HG02840 (cell line): ENCODE results near the gene SLC5A10.

ENCODE experiments used
- ATAC-seq: cut with Tn5 transposase; IDR thresholded peaks from one replicate; pipeline ENCODE4 v1.9.1; 2021; ENCODE audit warnings: mild to moderate bottlenecking, moderate library complexity, moderate number of reproducible peaks; ENCODE audit not compliant: unreplicated experiment, low FRiP score

The SLC5A10 gene

GRCh38 chr17:18981335-18981641 lies 29.3 kb downstream of the SLC5A10 start:
- ATAC-seq: no peak

- no peak for ATAC-seq
Observed at GRCh38 chr17:18981642-18982424, 29.9 kb downstream of the SLC5A10 start.

DNA sequence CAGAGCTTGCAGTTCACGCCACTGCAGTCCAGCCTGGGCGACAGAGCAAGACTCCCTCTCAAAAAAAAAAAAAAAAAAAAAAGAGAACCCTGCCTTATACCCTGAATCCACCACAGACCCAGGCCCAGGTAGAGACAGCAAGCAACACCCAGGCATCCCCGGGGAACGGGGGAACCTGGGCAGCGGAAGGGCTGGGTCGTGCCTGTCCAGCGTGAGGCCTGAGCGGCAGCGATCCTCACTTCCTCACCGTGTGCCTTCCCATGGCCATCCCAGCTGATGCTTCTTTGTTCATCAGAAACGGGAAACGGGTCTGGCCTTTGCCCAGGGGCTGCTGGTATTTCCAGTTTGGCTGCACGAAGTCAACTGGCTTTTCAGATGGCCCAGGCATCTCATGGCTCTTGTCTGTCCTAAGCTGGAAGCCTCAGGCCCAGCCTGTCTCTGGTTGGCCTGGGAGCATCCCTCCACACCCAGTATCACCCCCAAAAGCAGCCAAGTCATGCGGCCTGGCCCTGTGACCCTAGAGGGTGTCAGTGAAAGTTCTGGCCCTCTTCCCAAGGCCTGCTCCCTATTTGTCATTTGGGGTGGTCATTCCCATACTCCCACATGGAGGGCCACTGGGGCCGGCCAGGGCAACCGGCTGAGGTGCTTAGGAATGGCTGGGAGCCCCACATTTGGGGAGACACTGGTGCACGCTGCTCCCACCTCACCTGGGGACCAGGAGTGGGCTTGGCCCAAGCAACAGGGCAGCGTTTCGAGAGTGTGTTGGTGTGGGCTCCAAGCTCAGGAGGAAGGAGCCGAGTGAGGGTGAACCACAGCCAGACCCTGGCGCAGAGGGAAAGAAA lies 32.5 kb downstream of the SLC5A10 start:
- ATAC-seq: no peak

DNA sequence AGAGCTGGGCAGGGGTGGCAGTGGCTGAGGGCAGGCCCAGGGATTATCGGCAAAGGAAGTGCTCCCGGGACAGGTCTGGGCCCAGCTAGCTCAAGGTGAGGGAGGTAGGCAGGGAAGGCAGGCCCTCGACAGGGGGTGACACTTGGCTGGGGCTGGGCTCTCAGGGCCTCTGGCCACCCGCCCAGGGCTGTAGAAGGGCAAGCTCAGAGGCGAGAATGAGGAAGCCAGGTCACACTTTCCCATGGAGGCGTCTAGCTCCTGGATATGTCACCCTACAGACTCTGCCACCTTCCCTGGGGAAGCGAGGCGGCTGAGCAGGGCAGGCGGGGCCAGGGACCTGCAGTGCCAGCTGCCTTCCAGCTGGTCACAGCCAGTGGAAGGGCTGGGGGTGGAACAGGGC lies 33.5 kb downstream of the SLC5A10 start:
- ATAC-seq: no peak

DNA sequence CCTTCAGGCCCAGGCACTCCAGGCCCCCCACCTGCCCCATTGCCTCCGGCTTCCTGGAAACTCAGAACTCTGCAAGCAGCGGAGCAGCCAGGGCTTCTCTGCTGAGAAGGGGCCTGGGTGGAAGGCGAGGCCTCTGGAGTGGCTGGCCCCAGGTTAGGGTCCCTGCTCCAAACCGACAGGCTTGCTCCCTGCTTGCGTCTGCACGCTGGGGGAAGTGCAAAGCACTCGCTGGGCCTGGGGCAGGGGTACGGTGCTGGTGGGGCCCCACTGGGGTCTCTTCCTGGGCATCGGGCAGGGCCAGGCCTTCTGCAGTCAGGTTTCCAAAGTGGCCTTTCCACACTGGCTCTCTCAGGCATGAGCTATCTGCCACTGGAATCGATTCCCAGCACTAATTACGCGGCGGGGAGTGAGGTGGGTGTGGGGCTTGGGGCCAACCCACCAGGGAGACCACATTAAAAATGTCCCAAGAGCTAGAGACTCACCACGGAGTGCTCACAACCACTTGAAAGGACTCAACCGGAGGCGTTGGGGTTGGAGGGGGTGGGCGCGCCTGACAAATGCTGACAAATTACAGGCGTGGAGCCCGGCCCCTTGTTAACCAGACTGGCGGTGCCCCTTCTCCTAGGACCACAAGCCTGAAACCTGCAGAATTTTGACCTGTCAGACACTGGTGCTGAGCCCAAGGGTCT lies 34.7 kb downstream of the SLC5A10 start:
- ATAC-seq: no peak

DNA sequence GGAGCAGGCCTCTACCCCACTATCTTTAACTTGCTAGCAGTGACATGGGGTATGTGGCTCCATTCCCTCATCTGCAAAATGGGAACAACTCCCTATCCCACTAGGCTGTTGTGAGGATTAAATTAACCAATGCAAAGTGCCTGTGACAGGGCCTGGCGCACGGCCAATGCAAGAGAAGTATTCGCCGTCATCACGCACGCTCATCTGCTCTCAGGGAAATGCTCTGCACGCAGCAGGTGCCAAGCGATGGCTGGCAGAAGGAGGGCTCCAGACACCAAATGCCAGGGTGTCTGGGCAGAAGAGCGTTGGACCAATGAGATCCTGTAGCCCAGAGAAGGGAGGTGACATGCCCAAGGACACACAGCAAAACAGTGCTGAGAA lies 35.3 kb downstream of the SLC5A10 start:
- ATAC-seq: no peak

- ATAC-seq: no peak
Observed at GRCh38 chr17:18987862-18988545, 36.0 kb downstream of the SLC5A10 start.

DNA sequence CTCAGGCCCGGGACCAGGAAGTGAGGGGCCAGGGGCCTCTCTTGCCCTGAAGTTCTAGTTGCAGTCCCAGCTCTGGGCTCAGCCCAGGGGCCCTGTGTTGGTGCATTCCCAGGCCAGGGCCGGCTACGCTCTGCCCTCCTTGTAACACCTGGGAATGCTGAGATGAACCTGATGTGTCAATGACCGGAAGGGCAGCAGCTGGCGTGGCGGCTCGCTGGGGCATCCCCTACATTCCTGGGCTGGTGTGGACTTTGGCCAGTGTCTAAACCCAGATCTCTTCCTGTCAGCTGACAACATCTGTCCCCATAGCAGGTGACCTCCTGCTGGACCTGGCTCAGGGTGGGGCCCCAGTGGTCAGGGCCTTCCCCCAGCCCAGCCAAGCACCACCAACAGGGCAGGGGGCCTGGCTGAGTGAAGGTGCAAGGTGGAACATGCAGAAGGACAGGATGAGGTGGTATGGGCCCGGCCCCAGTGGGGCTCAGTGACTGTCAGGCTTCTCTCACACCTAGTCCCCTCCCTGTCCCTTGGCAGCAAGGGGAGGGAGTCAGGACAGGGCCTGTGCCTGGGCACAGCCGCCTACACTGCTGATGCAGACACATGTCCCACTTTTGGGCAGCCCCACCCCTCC lies 36.7 kb downstream of the SLC5A10 start:
- ATAC-seq: no peak

DNA sequence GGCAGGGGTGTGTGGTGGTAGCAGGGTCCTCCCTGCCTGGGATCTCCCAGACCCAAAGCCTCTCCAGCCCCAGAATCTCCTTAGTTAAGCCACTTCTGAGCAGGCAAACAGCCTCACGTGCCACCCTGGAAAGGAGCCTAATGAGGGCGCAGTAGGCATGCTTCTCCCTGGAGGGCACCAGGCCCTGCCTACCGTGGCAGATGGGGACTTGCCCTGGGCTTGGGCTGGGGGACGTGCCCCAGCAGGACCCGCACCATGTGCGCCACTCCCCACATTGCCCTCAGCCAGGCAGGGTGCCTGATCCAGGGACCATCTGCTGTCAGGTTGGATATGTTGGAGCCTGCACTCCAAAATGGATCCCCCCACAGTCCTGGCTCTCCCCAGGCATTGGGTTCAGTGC lies 38.4 kb downstream of the SLC5A10 start:
- ATAC-seq: no peak

- no peak for ATAC-seq
Observed at GRCh38 chr17:18991531-18992315, 39.8 kb downstream of the SLC5A10 start.

- no peak for ATAC-seq
Observed at GRCh38 chr17:18992454-18993130, 40.6 kb downstream of the SLC5A10 start.

- ATAC-seq: no peak
Observed at GRCh38 chr17:18993905-18994526, 42.1 kb downstream of the SLC5A10 start.

DNA sequence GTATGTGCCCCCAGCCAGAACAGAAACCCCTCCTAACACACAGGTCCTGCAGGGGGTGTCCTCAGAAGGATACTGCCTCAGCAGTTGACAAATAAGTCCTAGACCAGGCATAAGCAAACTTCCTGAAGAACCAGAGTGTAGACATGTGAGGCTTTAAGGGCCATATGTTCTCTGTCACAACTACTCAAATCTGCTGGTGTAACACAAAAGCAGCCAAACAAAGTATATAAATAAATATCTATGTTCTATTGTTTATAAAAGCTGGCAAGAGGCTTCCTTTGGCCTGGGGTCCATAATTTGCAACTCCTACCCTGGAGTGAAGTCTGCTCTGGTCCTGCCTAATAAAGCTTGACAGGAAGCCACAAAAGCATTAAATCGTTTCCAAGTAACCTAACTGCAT lies 42.7 kb downstream of the SLC5A10 start:
- ATAC-seq: no peak

DNA sequence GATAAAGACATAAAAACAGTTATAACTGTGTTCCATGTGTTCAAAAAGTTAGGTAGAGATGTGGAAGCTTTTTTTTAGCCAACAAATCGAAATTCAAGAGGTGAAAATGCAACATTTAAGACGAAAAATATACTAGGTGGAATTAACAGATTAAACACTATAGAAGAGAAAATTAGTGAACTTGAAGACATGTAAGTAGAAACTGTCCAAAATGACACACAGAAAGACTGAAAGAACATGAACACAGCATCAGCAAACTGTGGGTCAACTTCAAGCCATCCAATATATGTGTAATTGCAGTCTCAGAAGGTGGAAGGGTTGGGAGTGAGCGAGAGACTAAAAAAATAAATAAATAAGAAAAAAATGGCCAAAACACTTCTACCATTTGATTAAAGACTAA lies 43.3 kb downstream of the SLC5A10 start:
- ATAC-seq: no peak

DNA sequence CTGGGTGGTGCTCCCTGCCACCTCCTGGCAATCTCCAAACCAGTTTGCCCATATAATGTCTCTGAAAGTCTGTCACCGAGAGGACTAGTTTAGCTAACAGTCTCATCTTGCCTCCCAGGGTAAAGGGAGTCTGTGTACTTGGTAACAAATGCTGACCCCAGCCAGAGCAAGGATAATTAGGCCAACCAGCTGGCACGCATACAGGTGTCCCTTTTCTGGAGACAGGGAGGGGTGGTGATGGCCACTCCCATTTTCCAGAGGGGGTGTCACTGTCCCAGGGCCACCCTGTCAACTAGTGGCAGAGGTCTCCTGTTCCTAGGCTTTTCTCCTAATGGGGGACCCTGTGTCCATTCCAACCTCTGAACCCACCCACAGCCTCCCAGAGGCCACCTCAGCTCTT lies 44.5 kb downstream of the SLC5A10 start:
- no peak for ATAC-seq

GRCh38 chr17:18997650-18998196 lies 45.8 kb downstream of the SLC5A10 start:
- no peak for ATAC-seq

DNA sequence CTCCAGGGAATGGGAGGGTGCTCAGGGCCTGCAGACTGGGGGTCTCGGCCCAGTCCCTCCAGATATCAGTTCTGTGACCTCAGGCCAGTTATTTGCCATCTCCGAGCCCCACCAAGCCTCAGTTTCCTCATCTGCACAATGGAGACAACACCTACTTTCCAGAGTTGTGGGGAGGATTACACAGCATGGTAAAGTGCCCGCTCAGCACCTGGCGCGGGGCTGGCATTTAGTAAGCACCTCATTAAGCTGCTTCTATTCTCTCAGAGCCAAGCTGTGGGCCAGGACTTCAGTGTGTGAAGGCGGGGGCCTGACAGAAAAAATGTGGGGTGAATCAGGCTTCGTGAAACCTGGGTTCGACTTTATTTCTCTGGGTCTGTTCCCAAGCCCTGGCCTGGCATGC lies 47.4 kb downstream of the SLC5A10 start:
- no peak for ATAC-seq

GRCh38 chr17:18999911-19000310 lies 47.9 kb downstream of the SLC5A10 start:
- no peak for ATAC-seq
